SU-DHL-6 (cell line): ENCODE results near the gene TDRD7.

Experiments
- H2AFZ ChIP-seq: fragments of 200-600 bp; sonication (generic); 2 replicates; pipeline ENCODE4 v1.6.1; 2014; ENCODE audit warnings: low read depth, mild to moderate bottlenecking, moderate library complexity, mixed read lengths, antibody characterized with exemption, low read length; ENCODE audit not compliant: severe bottlenecking
- H3F3A ChIP-seq: fragments of 200-600 bp; shearing (Covaris generic); 2 replicates; pipeline ENCODE4 v1.6.0; 2016; ENCODE audit warnings: antibody characterized with exemption, mild to moderate bottlenecking; ENCODE audit not compliant: insufficient read depth
- H3K27ac ChIP-seq: fragments of 200-600 bp; sonication (generic); 2 replicates; pipeline ENCODE4 v1.5.1; 2016; ENCODE audit warnings: low read depth, mild to moderate bottlenecking, low read length, moderate library complexity, mixed read lengths
- H3K27me3 ChIP-seq: fragments of 200-600 bp; sonication (generic), shearing (Covaris generic); 2 replicates; pipeline ENCODE4 v1.6.0; 2014; ENCODE audit warnings: mild to moderate bottlenecking, low read length
- H3K36me3 ChIP-seq: fragments of 200-600 bp; sonication (generic); 2 replicates; pipeline ENCODE4 v1.6.1; 2014; ENCODE audit warnings: mild to moderate bottlenecking, low read length, mixed read lengths
- H3K4me2 ChIP-seq: fragments of 300-600, 200-600 bp; shearing (Covaris generic), sonication (generic); 2 replicates; pipeline ENCODE4 v1.6.0; 2014; ENCODE audit warnings: low read length, low read depth, mild to moderate bottlenecking; ENCODE audit not compliant: poor library complexity, severe bottlenecking
- H3K4me3 ChIP-seq: fragments of 200-600 bp; sonication (generic); 2 replicates; pipeline ENCODE4 v1.5.1; 2014; ENCODE audit warnings: antibody characterized with exemption, low read length, mild to moderate bottlenecking, mixed read lengths; ENCODE audit not compliant: insufficient read depth, poor library complexity, severe bottlenecking
- H3K79me2 ChIP-seq: fragments of 200-600 bp; sonication (generic); 2 replicates; pipeline ENCODE4 v1.6.1; 2014; ENCODE audit warnings: mild to moderate bottlenecking, low read length, moderate library complexity; ENCODE audit not compliant: insufficient read depth
- H3K9ac ChIP-seq: fragments of 200-600 bp; sonication (generic); 2 replicates; pipeline ENCODE4 v1.7.0; 2014; ENCODE audit warnings: mild to moderate bottlenecking, low read length
- H3K9me2 ChIP-seq: fragments of 200-600 bp; sonication (generic); replicated peaks from 2 replicates; pipeline ENCODE4 v1.6.1; 2014; ENCODE audit warnings: low read length; ENCODE audit not compliant: insufficient read depth
- H3K9me3 ChIP-seq: fragments of 200-600 bp; sonication (generic); 2 replicates; pipeline ENCODE4 v1.6.1; 2014; ENCODE audit warnings: low read length, mixed read lengths; ENCODE audit not compliant: insufficient read depth
- H4K20me1 ChIP-seq: fragments of 200-600 bp; sonication (generic); 2 replicates; pipeline ENCODE4 v1.6.1; 2014; ENCODE audit warnings: low read depth, mild to moderate bottlenecking, antibody characterized with exemption, low read length, moderate library complexity, mixed read lengths
- EZH2phosphoT487 ChIP-seq: fragments of 200-600 bp; sonication (generic), shearing (Covaris generic); conservative IDR thresholded peaks from 2 replicates; pipeline ENCODE4 v1.6.1; 2018; ENCODE audit warnings: mild to moderate bottlenecking, antibody characterized with exemption, low read length, moderate library complexity, mixed read lengths
- TF ChIP-seq, protein P1 (sequence below): fragments of 200-600 bp; sonication (generic); IDR thresholded peaks from one replicate; pipeline ENCODE4 v1.5.1; 2017; ENCODE audit warnings: antibody characterized with exemption, mild to moderate bottlenecking, low read length, moderate library complexity; ENCODE audit not compliant: insufficient read depth, poor library complexity, severe bottlenecking

Gene TDRD7

DNA sequence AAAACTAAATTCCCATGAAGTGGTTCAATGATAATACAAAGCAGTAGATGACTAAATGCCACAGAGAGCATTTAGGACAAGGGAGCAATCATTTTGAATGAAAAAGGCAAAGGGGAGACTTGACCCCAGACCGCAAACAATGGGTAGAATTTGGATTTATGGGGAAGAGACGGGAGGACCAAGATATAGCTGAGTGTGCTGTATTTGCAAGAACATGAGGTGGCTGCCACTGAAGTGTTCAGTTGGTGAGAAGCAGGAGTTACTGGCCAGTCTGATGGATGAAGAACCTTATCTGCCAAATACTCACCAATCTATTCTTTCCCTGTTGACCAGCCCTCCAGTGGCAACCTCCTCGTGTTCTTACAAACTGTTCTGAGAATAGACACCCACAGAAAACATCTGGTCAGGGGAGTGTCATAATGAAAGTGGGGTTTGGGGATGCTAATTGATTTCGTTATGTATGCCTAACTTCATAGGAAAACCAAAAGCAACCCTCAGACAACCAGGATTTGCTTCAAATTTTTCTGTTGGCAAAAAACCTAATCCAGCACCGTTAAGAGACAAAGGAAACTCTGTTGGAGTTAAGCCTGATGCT, 19.8 kb downstream of the TDRD7 start:
- H3K9ac ChIP-seq = no peak overlapping the region
- no peaks in the 10 kb centered on the region for H3K79me2 ChIP-seq
- no peaks in the 10 kb centered on the region for H3K9me2 ChIP-seq
- TF ChIP-seq, protein P1, sequence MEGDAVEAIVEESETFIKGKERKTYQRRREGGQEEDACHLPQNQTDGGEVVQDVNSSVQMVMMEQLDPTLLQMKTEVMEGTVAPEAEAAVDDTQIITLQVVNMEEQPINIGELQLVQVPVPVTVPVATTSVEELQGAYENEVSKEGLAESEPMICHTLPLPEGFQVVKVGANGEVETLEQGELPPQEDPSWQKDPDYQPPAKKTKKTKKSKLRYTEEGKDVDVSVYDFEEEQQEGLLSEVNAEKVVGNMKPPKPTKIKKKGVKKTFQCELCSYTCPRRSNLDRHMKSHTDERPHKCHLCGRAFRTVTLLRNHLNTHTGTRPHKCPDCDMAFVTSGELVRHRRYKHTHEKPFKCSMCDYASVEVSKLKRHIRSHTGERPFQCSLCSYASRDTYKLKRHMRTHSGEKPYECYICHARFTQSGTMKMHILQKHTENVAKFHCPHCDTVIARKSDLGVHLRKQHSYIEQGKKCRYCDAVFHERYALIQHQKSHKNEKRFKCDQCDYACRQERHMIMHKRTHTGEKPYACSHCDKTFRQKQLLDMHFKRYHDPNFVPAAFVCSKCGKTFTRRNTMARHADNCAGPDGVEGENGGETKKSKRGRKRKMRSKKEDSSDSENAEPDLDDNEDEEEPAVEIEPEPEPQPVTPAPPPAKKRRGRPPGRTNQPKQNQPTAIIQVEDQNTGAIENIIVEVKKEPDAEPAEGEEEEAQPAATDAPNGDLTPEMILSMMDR = no peak
- no peak for TF ChIP-seq EZH2phosphoT487
- H3K27me3 ChIP-seq = no peaks in the 10 kb centered on the region
- H3K9me3 ChIP-seq = no peaks in the 10 kb centered on the region
- H3F3A ChIP-seq = no peaks in the 10 kb centered on the region
- H3K4me3 ChIP-seq = no peak overlapping the region
- no peak overlapping the region for H3K27ac ChIP-seq
- no peak overlapping the region for H3K4me2 ChIP-seq
- H2AFZ ChIP-seq = no peak overlapping the region
- H4K20me1 ChIP-seq = no peaks in the 10 kb centered on the region
- H3K36me3 ChIP-seq = no peaks in the 10 kb centered on the region

DNA sequence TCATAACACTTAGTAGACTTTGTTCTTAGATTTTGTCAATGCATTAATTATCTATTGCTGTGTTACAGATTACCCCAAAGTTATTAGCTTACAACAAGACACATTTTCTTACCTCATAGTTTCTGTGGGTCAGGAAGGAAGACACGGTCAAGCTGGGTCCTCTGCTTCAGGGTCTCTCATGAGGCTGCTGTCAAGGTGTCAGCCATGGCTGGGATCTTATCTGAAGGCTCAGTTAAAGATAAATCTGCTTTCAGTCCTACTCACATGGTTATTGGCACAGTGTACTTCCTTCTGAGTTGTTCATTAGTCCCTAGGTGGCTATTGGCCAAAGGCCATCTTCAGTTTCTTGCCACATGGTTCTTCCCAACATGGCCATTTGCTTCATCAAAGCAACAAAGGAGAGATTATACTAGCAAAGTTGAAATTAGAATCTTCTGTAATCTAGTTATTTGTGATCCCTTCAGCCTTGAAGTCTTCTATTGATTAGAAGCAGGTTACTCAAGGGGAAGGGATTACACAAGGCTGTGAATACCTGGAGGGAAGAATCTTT, 25.2 kb downstream of the TDRD7 start:
- no peaks in the 10 kb centered on the region; the same call in 1 of the 2 replicates for H3K36me3 ChIP-seq
- H2AFZ ChIP-seq = no peak overlapping the region
- TF ChIP-seq, protein P1 = no peak
- TF ChIP-seq EZH2phosphoT487 = no peak
- H3K4me3 ChIP-seq = no peak overlapping the region
- H3K9me3 ChIP-seq = no peaks in the 10 kb centered on the region
- no peaks in the 10 kb centered on the region for H3K79me2 ChIP-seq
- H3K4me2 ChIP-seq = no peak overlapping the region
- no peaks in the 10 kb centered on the region for H3K27me3 ChIP-seq
- no peak overlapping the region for H3K9ac ChIP-seq
- no peak overlapping the region for H3K27ac ChIP-seq
- H3K9me2 ChIP-seq = no peaks in the 10 kb centered on the region
- no peaks in the 10 kb centered on the region for H3F3A ChIP-seq
- no peaks in the 10 kb centered on the region for H4K20me1 ChIP-seq

DNA sequence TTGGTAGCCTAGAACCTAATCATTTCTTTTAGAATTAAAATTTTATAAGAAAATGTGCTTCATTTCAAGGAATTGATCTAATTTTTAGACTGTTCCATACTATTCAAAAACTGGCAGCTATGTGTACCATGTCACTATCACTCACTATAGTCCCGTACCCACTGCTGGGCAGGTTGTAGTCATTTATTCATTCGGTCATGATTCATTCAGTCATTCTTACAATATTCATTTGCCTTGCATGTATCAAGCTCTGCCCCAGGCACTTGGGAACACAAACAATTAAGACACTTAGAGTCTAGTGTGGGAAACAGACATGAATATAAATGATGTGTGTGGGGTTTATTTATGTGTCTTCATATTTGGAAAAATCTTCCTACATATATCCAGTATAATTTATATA, 26.4 kb downstream of the TDRD7 start:
- Histone ChIP-seq H3K79me2 (no peaks in the 10 kb centered on the region), H3K4me3 (no peak overlapping the region), H3K27me3 (no peaks in the 10 kb centered on the region), H3K27ac (no peak overlapping the region), H4K20me1 (no peaks in the 10 kb centered on the region), H3K9me2 (no peaks in the 10 kb centered on the region), H3K9me3 (no peaks in the 10 kb centered on the region), H3K4me2 (no peak overlapping the region), H3F3A (no peaks in the 10 kb centered on the region), H2AFZ (no peak overlapping the region), H3K36me3 (no peaks in the 10 kb centered on the region; the same call in 1 of the 2 replicates), H3K9ac (no peak overlapping the region)
- TF ChIP-seq, protein P1 = no peak
- TF ChIP-seq EZH2phosphoT487 = no peak
